ENCODE results near the gene ARPC5.

The ARPC5 gene

DNA sequence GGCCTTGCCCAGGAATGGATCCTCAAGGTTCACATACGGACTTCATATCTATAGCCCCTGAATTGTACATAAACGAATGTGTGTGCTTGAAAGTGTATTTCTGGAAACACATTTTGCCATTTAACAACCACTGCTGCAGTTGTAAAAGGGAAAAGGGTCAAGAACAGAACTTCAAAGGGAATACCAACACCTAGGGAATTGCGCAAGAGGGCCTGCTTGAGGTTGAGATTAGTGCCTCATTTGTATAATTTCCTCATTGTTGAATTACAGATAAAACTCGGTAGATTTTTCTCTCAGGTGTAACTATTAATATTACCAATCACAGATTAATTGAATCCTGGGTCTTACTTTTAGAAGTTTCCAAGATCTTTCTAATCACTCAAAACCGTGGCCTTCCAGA lies 51.4 kb downstream of the ARPC5 start:
- no peak for DNase-seq

DNA sequence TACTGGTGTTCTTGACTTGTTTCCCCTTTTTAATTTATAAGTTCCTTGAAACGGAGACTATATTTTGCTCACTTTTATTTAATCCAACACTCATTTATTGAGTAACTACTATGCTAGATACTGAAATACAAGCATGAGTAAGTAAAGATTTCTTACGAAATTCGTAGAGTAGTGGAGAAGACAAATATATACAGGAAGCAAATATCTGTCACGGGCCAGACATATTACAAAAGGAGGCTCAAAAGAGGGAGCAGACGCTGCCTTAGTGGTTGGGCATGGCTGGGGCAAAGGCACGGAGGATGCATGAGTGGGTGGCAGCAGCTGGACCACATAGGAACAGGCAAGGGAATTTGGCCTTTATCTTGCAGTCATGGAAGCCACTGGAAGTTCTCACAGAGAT lies 52.1 kb downstream of the ARPC5 start:
- no peak for DNase-seq

DNA sequence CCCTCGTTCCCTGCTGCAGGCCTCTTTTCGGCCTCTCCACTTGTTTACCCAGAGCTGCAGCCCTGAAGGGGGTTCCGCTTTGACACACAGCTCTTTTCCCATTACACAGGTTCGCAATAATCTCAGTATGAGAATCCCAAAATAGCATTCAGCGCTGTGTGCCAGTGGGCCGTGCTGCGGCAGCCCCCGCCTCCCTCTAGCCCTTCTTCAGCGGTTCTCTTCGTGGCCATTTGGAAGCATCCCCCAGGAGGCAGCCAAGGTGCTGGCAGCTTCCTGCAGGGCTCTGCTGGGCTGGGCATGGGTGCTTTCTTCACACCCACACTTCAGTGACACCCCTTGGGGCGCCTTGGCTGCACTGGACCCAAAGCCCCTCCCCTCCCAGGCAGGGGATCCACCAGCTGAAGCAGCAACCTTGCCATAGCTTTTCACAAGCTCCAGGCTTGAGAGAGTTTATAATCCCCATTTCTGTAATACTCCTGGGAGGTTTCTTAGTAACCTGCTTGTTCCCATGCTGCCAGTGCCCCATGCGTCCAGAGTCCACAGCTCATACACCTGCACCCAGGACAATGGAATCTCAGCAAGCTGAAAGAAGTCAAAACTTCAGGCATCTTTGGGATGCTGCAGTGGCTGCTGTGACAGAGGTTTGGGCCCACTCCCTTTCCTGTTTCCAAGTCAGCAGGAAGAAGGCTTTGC lies 53.4 kb downstream of the ARPC5 start:
- DNase-seq: no peak

DNA sequence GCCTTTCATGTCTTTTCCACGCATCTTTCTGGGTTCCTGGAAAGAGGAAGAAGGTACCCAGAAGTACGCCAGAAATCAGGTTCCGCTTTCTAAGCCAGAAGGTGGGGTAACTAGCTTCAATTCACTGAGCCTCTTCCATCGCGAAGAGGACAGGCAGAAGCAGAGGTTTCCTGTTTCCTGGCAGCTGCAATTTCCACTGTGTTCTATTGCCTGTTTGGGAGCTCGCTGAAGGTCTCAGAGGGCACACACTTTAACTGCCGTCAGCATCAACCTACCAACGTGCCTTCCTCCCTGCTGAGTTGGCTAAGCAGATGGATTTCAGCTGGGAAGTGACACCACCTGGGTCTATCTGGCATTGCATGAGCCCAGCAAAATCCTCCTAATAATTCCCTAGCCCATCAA lies 55.3 kb downstream of the ARPC5 start:
- DNase-seq: no peak

DNA sequence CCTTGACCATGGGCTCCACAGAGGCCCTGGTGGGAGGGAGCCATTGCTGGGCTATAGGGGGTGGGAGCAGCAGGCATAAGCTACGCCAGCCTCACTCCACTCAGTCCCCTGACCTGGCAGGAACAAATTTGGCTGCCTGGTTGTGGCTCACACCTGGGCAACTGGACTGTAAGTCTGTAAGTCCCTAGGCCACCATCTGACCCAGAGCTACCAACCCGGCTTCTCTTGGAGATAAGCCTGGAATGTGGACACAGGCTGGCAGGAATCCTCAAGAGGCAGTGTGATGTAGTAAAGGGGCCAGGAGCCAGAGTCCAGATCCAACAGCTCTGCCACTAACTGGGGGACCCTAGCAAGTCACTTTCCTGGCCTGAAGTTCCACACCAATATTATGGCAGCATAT lies 56.7 kb downstream of the ARPC5 start:
- DNase-seq: no peak

DNA sequence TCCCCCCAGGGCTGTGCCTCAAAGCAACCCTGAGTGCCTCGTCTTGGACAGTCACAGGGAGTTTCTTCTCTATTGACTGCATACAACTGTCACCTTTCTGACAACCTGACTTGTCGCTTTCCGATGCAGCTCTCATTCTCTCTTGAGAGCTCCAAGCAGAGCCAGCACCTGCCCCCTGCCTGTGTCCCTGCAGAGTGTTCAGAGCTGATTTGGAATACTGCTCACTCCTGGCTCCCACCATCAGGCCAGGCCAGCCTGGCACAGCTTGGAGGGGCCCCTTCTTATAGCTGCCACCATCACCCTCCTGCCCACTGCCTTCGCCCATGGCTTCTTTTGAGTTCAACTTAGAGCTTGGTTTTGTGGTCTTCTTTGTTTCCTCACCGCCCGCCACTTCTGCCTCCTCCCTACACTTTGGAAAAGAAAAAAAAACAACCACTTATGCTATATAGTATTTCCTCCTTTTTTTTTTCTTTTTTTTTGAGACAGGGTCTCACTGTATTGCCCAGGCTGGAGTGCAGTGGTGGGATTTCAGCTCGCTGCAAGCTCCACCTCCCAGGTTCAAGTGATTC lies 57.6 kb downstream of the ARPC5 start:
- no peak for DNase-seq

DNA sequence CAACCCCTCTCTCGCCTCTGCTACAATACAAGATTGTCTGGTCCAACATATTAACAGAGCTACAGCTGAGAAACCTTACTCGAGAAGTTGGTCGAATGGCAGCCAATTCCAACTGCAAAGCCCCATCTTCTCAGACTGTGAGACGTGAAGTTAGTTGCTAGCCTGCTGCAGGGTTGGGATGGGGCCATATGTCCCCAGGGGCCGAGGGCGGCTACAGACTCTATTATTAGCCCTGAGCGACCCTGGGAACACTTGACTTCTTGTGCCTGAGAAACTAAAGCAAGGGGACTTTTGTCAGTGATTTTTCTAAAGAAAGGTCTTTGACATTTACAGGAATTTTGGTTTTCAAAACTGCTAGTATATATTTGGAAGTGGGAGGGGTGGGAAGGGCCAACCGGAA lies 59.0 kb downstream of the ARPC5 start:
- DNase-seq: no peak

DNA sequence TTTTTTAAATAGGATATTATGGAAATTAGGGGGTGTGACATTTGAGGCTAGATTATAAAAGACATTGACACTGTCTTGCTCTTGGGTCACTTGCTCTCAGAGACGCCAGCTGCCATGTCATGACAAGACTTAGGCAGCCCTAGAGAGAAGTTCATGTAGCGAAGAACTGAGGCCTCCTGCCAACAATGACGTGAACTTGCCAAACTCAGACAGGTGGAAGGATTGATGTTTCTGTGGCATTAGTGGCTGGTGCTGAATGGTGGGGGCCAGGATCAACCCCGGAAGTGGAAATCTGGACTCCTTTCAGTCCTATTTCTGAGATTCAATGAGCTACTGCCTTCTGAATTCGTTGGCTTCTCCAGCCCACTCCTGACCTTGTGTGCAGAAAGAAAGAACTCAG lies 60.0 kb downstream of the ARPC5 start:
- no peak for DNase-seq

DNA sequence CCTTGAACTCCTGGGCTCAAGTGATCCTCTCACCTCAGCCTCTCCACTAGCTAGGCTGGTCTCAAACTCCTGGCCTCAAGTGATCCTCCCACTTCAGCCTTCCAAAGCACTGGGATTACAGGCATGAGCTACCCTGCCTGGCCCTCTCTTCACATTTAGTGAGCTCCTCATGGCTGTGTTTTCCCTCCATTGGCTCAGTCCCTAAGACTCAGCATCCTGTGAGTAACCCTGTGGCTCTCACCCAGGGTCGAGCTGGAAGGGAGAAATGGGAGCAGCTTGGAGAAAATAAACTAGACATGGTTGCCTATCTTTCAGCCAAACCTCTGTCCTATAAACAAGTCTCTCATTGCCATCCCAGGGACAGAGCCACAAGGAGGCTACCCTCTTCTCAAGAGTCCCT lies 62.9 kb downstream of the ARPC5 start:
- DNase-seq: no peak

DNA sequence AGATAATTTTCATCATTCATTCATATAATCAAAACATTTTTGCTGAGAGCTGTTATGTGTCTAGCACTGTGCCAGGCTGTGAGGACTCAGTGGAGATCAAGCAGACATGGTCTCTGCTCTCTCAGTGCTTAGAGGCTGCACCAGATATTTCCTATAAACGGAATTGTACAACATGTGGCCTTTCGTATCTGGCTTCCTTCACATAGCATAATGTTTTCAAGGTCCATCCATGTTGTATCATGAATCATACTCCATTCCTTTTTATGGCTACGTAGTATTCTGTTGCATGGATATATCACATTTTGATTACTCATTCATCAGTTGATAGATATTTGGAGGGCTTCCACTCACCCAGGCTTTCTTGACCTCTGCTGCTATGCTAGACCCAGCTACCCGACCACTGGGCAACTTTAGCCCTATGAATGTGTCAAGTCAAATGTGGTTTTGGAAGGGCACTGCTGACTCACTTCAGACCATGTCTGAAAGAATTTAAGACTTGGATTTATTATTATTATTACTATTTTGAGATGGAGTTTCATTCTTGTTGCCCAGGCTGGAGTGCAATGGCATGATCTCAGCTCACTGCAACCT lies 63.8 kb downstream of the ARPC5 start:
- no peak for DNase-seq

Measured in activated effector memory CD4-positive, alpha-beta T cell treated with anti-CD3 and anti-CD28 coated beads, Interleukin-2, amount 50 U/mL, for 16 hours (primary cell).